ENCODE measurements around the gene LHFPL3. TPM values are rescaled to one million over a fixed set of nuclear protein-coding genes. Genes with fewer than 3 reads are reported as not detected.

LHFPL3 gene
- total and polyA plus RNA-seq, 2 donors (not counting 3 experiments of a cell fraction or from before 2014, with no cell fraction given) = not detected

DNA sequence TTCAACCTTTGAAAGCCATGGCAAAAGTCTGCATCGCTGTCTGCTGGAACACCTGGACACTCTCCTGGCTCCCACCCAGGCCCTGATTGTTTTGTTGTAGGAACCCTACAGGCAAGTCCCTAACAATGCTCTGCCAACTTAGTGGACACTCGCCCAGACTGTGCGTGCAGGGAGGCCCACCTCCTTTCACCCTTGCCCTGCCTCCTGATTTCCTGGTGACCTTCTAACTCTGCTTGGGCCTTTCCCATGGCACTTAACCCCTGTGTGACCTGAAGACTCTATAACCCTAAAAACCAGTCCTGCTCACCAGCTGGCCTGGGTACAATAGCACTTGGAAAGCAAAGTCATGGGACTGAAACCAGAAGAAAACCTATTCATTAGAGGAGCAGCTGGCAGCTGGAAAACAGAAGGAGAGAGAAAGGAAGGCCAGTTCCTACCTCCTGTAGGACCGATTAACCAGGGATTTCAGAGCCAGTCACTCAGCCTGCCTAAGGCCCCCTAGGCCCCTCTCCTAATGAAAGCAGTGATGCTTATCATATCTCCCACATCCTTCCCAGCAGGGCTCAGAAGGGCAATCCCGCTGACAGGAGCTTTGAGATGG is 602.9 kb downstream of the LHFPL3 start:
- Histone ChIP-seq H3K9me3 (replicated peaks; ENCODE audit: control insufficient read depth, insufficient read depth, low read length) (no peaks in the 10 kb centered on the region), H3K36me3 (ENCODE audit: control insufficient read depth in 2 of 2, extremely low read depth in 1 of 2, insufficient read depth in 2 of 2, low read length in 2 of 2) (no peaks in the 10 kb centered on the region), H3K27me3 (ENCODE audit: control insufficient read depth in 2 of 2, insufficient read depth in 2 of 2, low read length in 2 of 2) (no peaks in the 10 kb centered on the region), H4K20me1 (replicated peaks; ENCODE audit: control insufficient read depth, extremely low read depth, insufficient read depth, low read length) (no peaks in the 10 kb centered on the region), H3K4me2 (ENCODE audit: insufficient read depth, low read length) (no peak overlapping the region), H2AFZ (ENCODE audit: low read depth, low read length) (no peak overlapping the region), H3K9ac (replicated peaks; ENCODE audit: extremely low read depth, insufficient read depth, low read length) (no peak overlapping the region), H3K4me3 (replicated peaks in 1 of 3; ENCODE audit: insufficient read depth in 1 of 3, low read depth in 1 of 3, low read length in 3 of 3) (no peak overlapping the region), H3K4me1 (ENCODE audit: control insufficient read depth, extremely low read depth, insufficient read depth, low read length) (no peaks in the 10 kb centered on the region), H3K9me1 (replicated peaks; ENCODE audit: control insufficient read depth, extremely low read depth, insufficient read depth, low read length) (no peaks in the 10 kb centered on the region), H3K27ac (ENCODE audit: insufficient read depth, low read depth, low read length) (no peak overlapping the region), H3K79me2 (ENCODE audit: control insufficient read depth, insufficient read depth, low read length) (no peaks in the 10 kb centered on the region)
- FAIRE-seq = no peak
- DNase-seq (ENCODE audit: low read depth, low spot score) = peak; percentile 65
- TF ChIP-seq EZH2 (IDR thresholded peaks at IDR 0.05; ENCODE audit: borderline replicate concordance, low read depth, low read length, severe bottlenecking) (no peak), MAX (IDR thresholded peaks at IDR 0.05; ENCODE audit: insufficient read depth, insufficient read length) (no peak), GATA2 (IDR thresholded peaks at IDR 0.05; ENCODE audit: insufficient read depth, insufficient read length, low read depth, low read length) (no peak)
- ChIA-PET POLR2A (interaction anchor here (0.8 kb wide), 1 partner anchor 34 kb away, joined by 7 read pairs; no protein-coding TSS in a partner anchor), CTCF (interaction anchor here (1.3 to 5.4 kb wide), 3 partner anchors 13 to 50 kb away, joined by 5 to 19 read pairs (median 5); no protein-coding TSS in a partner anchor)
- no TSS peak for BruUV-seq (replicated peaks)
- dilution Hi-C loops (cut with MboI; ENCODE audit: extremely low pct_ligation_motif_present, low sequenced_read_pairs) (no loop called here), intact Hi-C loops (cut with micrococcal nuclease) (no loop called here)

GRCh38 chr7:104933022-104933421 is 604.6 kb downstream of the LHFPL3 start:
- intact Hi-C loops (cut with micrococcal nuclease) (no loop called here), dilution Hi-C loops (cut with MboI; ENCODE audit: extremely low pct_ligation_motif_present, low sequenced_read_pairs) (no loop called here)
- Histone ChIP-seq H3K4me1 (ENCODE audit: control insufficient read depth, extremely low read depth, insufficient read depth, low read length) (peaks cover 3% of the 10 kb centered on the region), H3K4me3 (replicated peaks in 1 of 3; ENCODE audit: insufficient read depth in 1 of 3, low read depth in 1 of 3, low read length in 3 of 3) (no peak overlapping the region), H3K9me3 (replicated peaks; ENCODE audit: control insufficient read depth, insufficient read depth, low read length) (no peaks in the 10 kb centered on the region), H3K4me2 (ENCODE audit: insufficient read depth, low read length) (no peak overlapping the region), H3K79me2 (ENCODE audit: control insufficient read depth, insufficient read depth, low read length) (no peaks in the 10 kb centered on the region), H3K27me3 (ENCODE audit: control insufficient read depth in 2 of 2, insufficient read depth in 2 of 2, low read length in 2 of 2) (no peaks in the 10 kb centered on the region), H3K9ac (replicated peaks; ENCODE audit: extremely low read depth, insufficient read depth, low read length) (no peak overlapping the region), H4K20me1 (replicated peaks; ENCODE audit: control insufficient read depth, extremely low read depth, insufficient read depth, low read length) (no peaks in the 10 kb centered on the region), H3K36me3 (ENCODE audit: control insufficient read depth in 2 of 2, extremely low read depth in 1 of 2, insufficient read depth in 2 of 2, low read length in 2 of 2) (no peaks in the 10 kb centered on the region), H3K9me1 (replicated peaks; ENCODE audit: control insufficient read depth, extremely low read depth, insufficient read depth, low read length) (no peaks in the 10 kb centered on the region), H2AFZ (ENCODE audit: low read depth, low read length) (no peak overlapping the region), H3K27ac (ENCODE audit: insufficient read depth, low read depth, low read length) (no peak overlapping the region)
- TF ChIP-seq MAX (IDR thresholded peaks at IDR 0.05; ENCODE audit: insufficient read depth, insufficient read length) = no peak
- TF ChIP-seq CTCF (IDR thresholded peaks at IDR 0.05; ENCODE audit: extremely low read depth in 1 of 2, insufficient read depth in 1 of 2, low read depth in 1 of 2, low read length in 2 of 2) = no peak
- TF ChIP-seq POLR2AphosphoS5 (IDR thresholded peaks at IDR 0.05; ENCODE audit: insufficient read depth, low read depth, low read length) = no peak
- no peak for TF ChIP-seq MYC (IDR thresholded peaks at IDR 0.05; ENCODE audit: low read depth, low read length)
- TF ChIP-seq FOS (IDR thresholded peaks at IDR 0.05; ENCODE audit: borderline replicate concordance, insufficient read depth, low read length) = no peak
- no peak for TF ChIP-seq EZH2 (IDR thresholded peaks at IDR 0.05; ENCODE audit: borderline replicate concordance, low read depth, low read length, severe bottlenecking)
- ChIA-PET CTCF (interaction anchor here (5.4 kb wide), 1 partner anchor 48 kb away, joined by 19 read pairs; no protein-coding TSS in a partner anchor), POLR2A (no interaction called here)
- no peak for DNase-seq (ENCODE audit: low read depth, low spot score)
- FAIRE-seq = no peak
- BruUV-seq (replicated peaks) = no TSS peak

Measured in endothelial cell of umbilical vein (primary cell).